GM23338 (cell line): ENCODE data around the gene TBC1D12.

Experiments
- CREB1 ChIP-seq: fragments of 250-450 bp; sonication (Bioruptor Pico); IDR thresholded peaks from 2 replicates; pipeline ENCODE4 v1.5.0; 2020; ENCODE audit warnings: low read depth, mild to moderate bottlenecking, moderate library complexity
- EZH2 ChIP-seq: fragments of 200-600 bp; sonication (generic); IDR thresholded peaks from one replicate; pipeline ENCODE4 v1.8.0; 2017; ENCODE audit warnings: antibody characterized with exemption, mild to moderate bottlenecking, low read depth; ENCODE audit not compliant: unreplicated experiment
- EZH2phosphoT487 ChIP-seq: fragments of 200-600 bp; sonication (generic); IDR thresholded peaks from one replicate; pipeline ENCODE4 v1.8.1; 2018; ENCODE audit warnings: antibody characterized with exemption; ENCODE audit not compliant: unreplicated experiment
- JUNB ChIP-seq: IDR thresholded peaks from one replicate; pipeline ENCODE4 v1.6.1; 2016; ENCODE audit warnings: antibody characterized with exemption; ENCODE audit not compliant: unreplicated experiment
- NANOG ChIP-seq: IDR thresholded peaks from 2 replicates; pipeline ENCODE4 v1.6.1; 2016; ENCODE audit warnings: antibody characterized with exemption, borderline replicate concordance
- POLR2AphosphoS5 ChIP-seq: IDR thresholded peaks from 2 replicates; pipeline ENCODE4 v1.6.1; 2016; ENCODE audit warnings: antibody characterized with exemption, low read depth
- REST ChIP-seq: IDR thresholded peaks from one replicate; pipeline ENCODE4 v1.6.1; 2018; ENCODE audit warnings: antibody characterized with exemption; ENCODE audit not compliant: unreplicated experiment
- STAT1 ChIP-seq: IDR thresholded peaks from one replicate; pipeline ENCODE4 v1.6.1; 2016; ENCODE audit warnings: antibody characterized with exemption; ENCODE audit not compliant: unreplicated experiment
- ZNF114 ChIP-seq: fragments of 250-450 bp; sonication (Bioruptor Pico); IDR thresholded peaks from 2 replicates; pipeline ENCODE4 v1.5.0; 2020; ENCODE audit warnings: mild to moderate bottlenecking, moderate library complexity
- ZNF331 ChIP-seq: fragments of 250-450 bp; sonication (Bioruptor Pico); IDR thresholded peaks from 2 replicates; pipeline ENCODE4 v1.5.0; 2020; ENCODE audit warnings: low read depth, mild to moderate bottlenecking, moderate library complexity
- TF ChIP-seq, protein P1 (sequence below), 2 experiments: fragments of 200-600 bp in 1 of 2; sonication (generic) in 1 of 2; conservative IDR thresholded peaks; 2 replicates each; pipeline versions ENCODE4 v1.5.1 to v1.6.1; 2016 to 2017; ENCODE audit warnings: antibody characterized with exemption in 2 of 2, low read depth in 2 of 2, mild to moderate bottlenecking in 2 of 2, moderate library complexity in 1 of 2
- TF ChIP-seq, protein P2 (sequence below): fragments of 250-450 bp; sonication (Bioruptor Pico); IDR thresholded peaks from 2 replicates; pipeline ENCODE4 v1.5.0; 2020; ENCODE audit warnings: mild to moderate bottlenecking, moderate library complexity

GRCh38 chr10:94403380-94404213 is 1.3 kb downstream of the TBC1D12 start:
- TF ChIP-seq, protein P1, sequence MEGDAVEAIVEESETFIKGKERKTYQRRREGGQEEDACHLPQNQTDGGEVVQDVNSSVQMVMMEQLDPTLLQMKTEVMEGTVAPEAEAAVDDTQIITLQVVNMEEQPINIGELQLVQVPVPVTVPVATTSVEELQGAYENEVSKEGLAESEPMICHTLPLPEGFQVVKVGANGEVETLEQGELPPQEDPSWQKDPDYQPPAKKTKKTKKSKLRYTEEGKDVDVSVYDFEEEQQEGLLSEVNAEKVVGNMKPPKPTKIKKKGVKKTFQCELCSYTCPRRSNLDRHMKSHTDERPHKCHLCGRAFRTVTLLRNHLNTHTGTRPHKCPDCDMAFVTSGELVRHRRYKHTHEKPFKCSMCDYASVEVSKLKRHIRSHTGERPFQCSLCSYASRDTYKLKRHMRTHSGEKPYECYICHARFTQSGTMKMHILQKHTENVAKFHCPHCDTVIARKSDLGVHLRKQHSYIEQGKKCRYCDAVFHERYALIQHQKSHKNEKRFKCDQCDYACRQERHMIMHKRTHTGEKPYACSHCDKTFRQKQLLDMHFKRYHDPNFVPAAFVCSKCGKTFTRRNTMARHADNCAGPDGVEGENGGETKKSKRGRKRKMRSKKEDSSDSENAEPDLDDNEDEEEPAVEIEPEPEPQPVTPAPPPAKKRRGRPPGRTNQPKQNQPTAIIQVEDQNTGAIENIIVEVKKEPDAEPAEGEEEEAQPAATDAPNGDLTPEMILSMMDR (conservative IDR thresholded peaks at IDR 0.05; ENCODE audit: low read depth in 2 of 2) = no peak
- TF ChIP-seq POLR2AphosphoS5 = no peak
- no peak for TF ChIP-seq EZH2phosphoT487
- TF ChIP-seq NANOG = no peak
- no peak for TF ChIP-seq REST
- TF ChIP-seq EZH2 = peak; percentile 53
- TF ChIP-seq CREB1 (CRISPR knock-in tag) = no peak
- TF ChIP-seq JUNB = no peak
- TF ChIP-seq, protein P2, sequence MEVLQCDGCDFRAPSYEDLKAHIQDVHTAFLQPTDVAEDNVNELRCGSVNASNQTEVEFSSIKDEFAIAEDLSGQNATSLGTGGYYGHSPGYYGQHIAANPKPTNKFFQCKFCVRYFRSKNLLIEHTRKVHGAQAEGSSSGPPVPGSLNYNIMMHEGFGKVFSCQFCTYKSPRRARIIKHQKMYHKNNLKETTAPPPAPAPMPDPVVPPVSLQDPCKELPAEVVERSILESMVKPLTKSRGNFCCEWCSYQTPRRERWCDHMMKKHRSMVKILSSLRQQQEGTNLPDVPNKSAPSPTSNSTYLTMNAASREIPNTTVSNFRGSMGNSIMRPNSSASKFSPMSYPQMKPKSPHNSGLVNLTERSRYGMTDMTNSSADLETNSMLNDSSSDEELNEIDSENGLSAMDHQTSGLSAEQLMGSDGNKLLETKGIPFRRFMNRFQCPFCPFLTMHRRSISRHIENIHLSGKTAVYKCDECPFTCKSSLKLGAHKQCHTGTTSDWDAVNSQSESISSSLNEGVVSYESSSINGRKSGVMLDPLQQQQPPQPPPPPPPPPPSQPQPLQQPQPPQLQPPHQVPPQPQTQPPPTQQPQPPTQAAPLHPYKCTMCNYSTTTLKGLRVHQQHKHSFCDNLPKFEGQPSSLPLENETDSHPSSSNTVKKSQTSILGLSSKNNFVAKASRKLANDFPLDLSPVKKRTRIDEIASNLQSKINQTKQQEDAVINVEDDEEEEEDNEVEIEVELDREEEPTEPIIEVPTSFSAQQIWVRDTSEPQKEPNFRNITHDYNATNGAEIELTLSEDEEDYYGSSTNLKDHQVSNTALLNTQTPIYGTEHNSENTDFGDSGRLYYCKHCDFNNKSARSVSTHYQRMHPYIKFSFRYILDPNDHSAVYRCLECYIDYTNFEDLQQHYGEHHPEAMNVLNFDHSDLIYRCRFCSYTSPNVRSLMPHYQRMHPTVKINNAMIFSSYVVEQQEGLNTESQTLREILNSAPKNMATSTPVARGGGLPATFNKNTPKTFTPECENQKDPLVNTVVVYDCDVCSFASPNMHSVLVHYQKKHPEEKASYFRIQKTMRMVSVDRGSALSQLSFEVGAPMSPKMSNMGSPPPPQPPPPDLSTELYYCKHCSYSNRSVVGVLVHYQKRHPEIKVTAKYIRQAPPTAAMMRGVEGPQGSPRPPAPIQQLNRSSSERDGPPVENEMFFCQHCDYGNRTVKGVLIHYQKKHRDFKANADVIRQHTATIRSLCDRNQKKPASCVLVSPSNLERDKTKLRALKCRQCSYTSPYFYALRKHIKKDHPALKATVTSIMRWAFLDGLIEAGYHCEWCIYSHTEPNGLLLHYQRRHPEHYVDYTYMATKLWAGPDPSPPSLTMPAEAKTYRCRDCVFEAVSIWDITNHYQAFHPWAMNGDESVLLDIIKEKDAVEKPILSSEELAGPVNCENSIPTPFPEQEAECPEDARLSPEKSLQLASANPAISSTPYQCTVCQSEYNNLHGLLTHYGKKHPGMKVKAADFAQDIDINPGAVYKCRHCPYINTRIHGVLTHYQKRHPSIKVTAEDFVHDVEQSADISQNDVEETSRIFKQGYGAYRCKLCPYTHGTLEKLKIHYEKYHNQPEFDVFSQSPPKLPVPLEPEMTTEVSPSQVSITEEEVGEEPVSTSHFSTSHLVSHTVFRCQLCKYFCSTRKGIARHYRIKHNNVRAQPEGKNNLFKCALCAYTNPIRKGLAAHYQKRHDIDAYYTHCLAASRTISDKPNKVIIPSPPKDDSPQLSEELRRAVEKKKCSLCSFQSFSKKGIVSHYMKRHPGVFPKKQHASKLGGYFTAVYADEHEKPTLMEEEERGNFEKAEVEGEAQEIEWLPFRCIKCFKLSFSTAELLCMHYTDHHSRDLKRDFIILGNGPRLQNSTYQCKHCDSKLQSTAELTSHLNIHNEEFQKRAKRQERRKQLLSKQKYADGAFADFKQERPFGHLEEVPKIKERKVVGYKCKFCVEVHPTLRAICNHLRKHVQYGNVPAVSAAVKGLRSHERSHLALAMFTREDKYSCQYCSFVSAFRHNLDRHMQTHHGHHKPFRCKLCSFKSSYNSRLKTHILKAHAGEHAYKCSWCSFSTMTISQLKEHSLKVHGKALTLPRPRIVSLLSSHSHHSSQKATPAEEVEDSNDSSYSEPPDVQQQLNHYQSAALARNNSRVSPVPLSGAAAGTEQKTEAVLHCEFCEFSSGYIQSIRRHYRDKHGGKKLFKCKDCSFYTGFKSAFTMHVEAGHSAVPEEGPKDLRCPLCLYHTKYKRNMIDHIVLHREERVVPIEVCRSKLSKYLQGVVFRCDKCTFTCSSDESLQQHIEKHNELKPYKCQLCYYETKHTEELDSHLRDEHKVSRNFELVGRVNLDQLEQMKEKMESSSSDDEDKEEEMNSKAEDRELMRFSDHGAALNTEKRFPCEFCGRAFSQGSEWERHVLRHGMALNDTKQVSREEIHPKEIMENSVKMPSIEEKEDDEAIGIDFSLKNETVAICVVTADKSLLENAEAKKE (CRISPR knock-in tag) = no peak
- TF ChIP-seq STAT1 = no peak
- no peak for TF ChIP-seq ZNF114
- TF ChIP-seq ZNF331 (CRISPR knock-in tag) = no peak
